Endothelial cell of umbilical vein (primary cell): Measurements from ENCODE around the gene MAN2C1. TPM values are rescaled to one million over a fixed set of nuclear protein-coding genes. Genes with fewer than 3 reads are reported as not detected.

Source experiments
- BruUV-seq: library from RNA; stranded (reverse); fragments of 400-500 nt; replicated peaks from 2 replicates; lab custom pipeline; 2021; lab: Mats Ljungman, UMichigan
- CTCF ChIA-PET: fragments of 300-600, 350-600 bp; sonication (Branson Sonifier 250); formaldehyde crosslinking; loops from one replicate; lab custom pipeline; 2021; ENCODE audit warnings: antibody characterized with exemption, inconsistent platforms; lab: Charles Lee
- POLR2A ChIA-PET: fragments of 300-600, 350-600 bp; sonication (Branson Sonifier 250); formaldehyde crosslinking; loops from one replicate; lab custom pipeline; 2021; ENCODE audit warnings: antibody characterized with exemption, inconsistent platforms; lab: Charles Lee
- DNase-seq: peaks from one replicate; pipeline ENCODE4 v3.0.0-alpha.2; 2011; ENCODE audit warnings: low read depth, low spot score
- FAIRE-seq: peaks from 2 replicates; lab custom pipeline; 2011; peaks lifted over from hg19 to GRCh38; lab: Jason Lieb, UNC
- H2AFZ ChIP-seq: 2 replicates; pipeline ENCODE4 v1.6.0; 2012; ENCODE audit warnings: low read depth, low read length, control low read depth, inconsistent platforms
- H3K27ac ChIP-seq: 2 replicates; pipeline ENCODE4 v1.5.1; 2011; ENCODE audit warnings: low read depth, mild to moderate bottlenecking, control low read depth, low read length, moderate library complexity; ENCODE audit not compliant: insufficient read depth
- H3K27me3 ChIP-seq, 2 experiments: 2 replicates each; pipeline versions ENCODE4 v1.6.0 to v1.6.1; 2011; ENCODE audit warnings: low read length in 2 of 2, mixed read lengths in 1 of 2; ENCODE audit not compliant: control insufficient read depth in 2 of 2, insufficient read depth in 2 of 2
- H3K36me3 ChIP-seq, 2 experiments: 2 replicates in 1 of 2; 3 replicates in 1 of 2; pipeline ENCODE4 v1.5.1; 2011; ENCODE audit warnings: low read length in 2 of 2, mild to moderate bottlenecking in 1 of 2, moderate library complexity in 1 of 2; ENCODE audit not compliant: control insufficient read depth in 2 of 2, insufficient read depth in 2 of 2; ENCODE audit errors: extremely low read depth in 1 of 2
- H3K4me1 ChIP-seq: 3 replicates; pipeline ENCODE4 v1.5.1; 2011; ENCODE audit warnings: mild to moderate bottlenecking, low read length; ENCODE audit not compliant: control insufficient read depth, insufficient read depth; ENCODE audit errors: extremely low read depth
- H3K4me2 ChIP-seq: 2 replicates; pipeline ENCODE4 v1.6.1; 2011; ENCODE audit warnings: low read length, control low read depth, mixed read lengths; ENCODE audit not compliant: insufficient read depth
- H3K4me3 ChIP-seq, 3 experiments: fragments of 200-600 bp in 1 of 3; sonication (generic), shearing (Covaris generic) in 1 of 3; replicated peaks in 1 of 3; 2 replicates each; pipeline ENCODE4 v1.5.1; 2011 to 2016; ENCODE audit warnings: control low read depth in 3 of 3, low read length in 3 of 3, mild to moderate bottlenecking in 2 of 3, inconsistent platforms in 1 of 3, low read depth in 1 of 3, moderate library complexity in 1 of 3; ENCODE audit not compliant: insufficient read depth in 1 of 3
- H3K79me2 ChIP-seq: 2 replicates; pipeline ENCODE4 v1.6.0; 2012; ENCODE audit warnings: low read length, inconsistent platforms; ENCODE audit not compliant: control insufficient read depth, insufficient read depth
- H3K9ac ChIP-seq: replicated peaks from 2 replicates; pipeline ENCODE3; 2011; ENCODE audit warnings: low read length, control low read depth; ENCODE audit not compliant: insufficient read depth; ENCODE audit errors: extremely low read depth
- H3K9me1 ChIP-seq: replicated peaks from 3 replicates; pipeline ENCODE4 v1.6.0; 2011; ENCODE audit warnings: mild to moderate bottlenecking, low read length; ENCODE audit not compliant: control insufficient read depth, insufficient read depth; ENCODE audit errors: extremely low read depth
- H3K9me3 ChIP-seq: replicated peaks from 2 replicates; pipeline ENCODE4 v1.5.1; 2012; ENCODE audit warnings: low read length, inconsistent platforms; ENCODE audit not compliant: control insufficient read depth, insufficient read depth
- H4K20me1 ChIP-seq: replicated peaks from 2 replicates; pipeline ENCODE3; 2011; ENCODE audit warnings: mild to moderate bottlenecking, low read length; ENCODE audit not compliant: control insufficient read depth, insufficient read depth; ENCODE audit errors: extremely low read depth
- EZH2 ChIP-seq: IDR thresholded peaks from 2 replicates; pipeline ENCODE4 v1.6.1; 2012; ENCODE audit warnings: borderline replicate concordance, low read depth, mild to moderate bottlenecking, moderate library complexity, low read length, inconsistent platforms; ENCODE audit not compliant: severe bottlenecking
- FOS ChIP-seq: IDR thresholded peaks from 2 replicates; pipeline ENCODE4 v1.6.1; 2011; ENCODE audit warnings: mild to moderate bottlenecking, low read length, moderate library complexity, borderline replicate concordance; ENCODE audit not compliant: insufficient read depth
- GATA2 ChIP-seq: IDR thresholded peaks from 2 replicates; pipeline ENCODE4 v1.7.0; 2011; ENCODE audit warnings: low read depth, mild to moderate bottlenecking, moderate library complexity, mixed read lengths, low read length; ENCODE audit not compliant: insufficient read length, insufficient read depth
- JUN ChIP-seq: IDR thresholded peaks from 2 replicates; pipeline ENCODE4 v1.6.1; 2011; ENCODE audit warnings: borderline replicate concordance, low read depth; ENCODE audit not compliant: insufficient read length, insufficient read depth
- MYC ChIP-seq: IDR thresholded peaks from one replicate; pipeline ENCODE4 v1.6.1; 2011; ENCODE audit warnings: mild to moderate bottlenecking, low read depth, low read length
- POLR2A ChIP-seq: IDR thresholded peaks from 2 replicates; pipeline ENCODE4 v1.6.1; 2012; ENCODE audit warnings: low read depth, mild to moderate bottlenecking, control low read depth, low read length
- POLR2AphosphoS5 ChIP-seq: IDR thresholded peaks from 2 replicates; pipeline ENCODE4 v1.6.1; 2012; ENCODE audit warnings: low read depth, mild to moderate bottlenecking, control low read depth, low read length, moderate library complexity; ENCODE audit not compliant: insufficient read depth
- dilution Hi-C: fragments of 300-500 bp; cut with MboI; formaldehyde crosslinking; loops from one replicate; pipeline ENCODE4 v1.15.0; 2019; ENCODE audit warnings: low sequenced_read_pairs; ENCODE audit not compliant: extremely low pct_ligation_motif_present
- intact Hi-C: fragments of 100-400 bp; cut with micrococcal nuclease; formaldehyde crosslinking; loops from one replicate; pipeline ENCODE4 v1.10.0; 2022
- polyA plus RNA-seq, 4 experiments: library from polyadenylated mRNA; depleted of rRNA in 3 of 4; stranded (reverse) in 3 of 4; unstranded in 1 of 4; fragments of >200 nt; gene quantifications; 2 replicates each; pipeline versions ENCODE4 v1.2.1 to v1.2.3, GENCODE V29; 2011 to 2012; ENCODE audit warnings: missing spikeins in 1 of 4
- total RNA-seq: library from RNA; stranded (reverse); gene quantifications from 2 replicates; pipeline ENCODE4 v1.2.3, GENCODE V29; 2021
- TF ChIP-seq, protein P1 (sequence below), 2 donors: IDR thresholded peaks; 1 replicate in 1 of 2; 2 replicates in 1 of 2; pipeline ENCODE4 v1.5.1; 2011; ENCODE audit warnings: low read length in 2 of 2, mild to moderate bottlenecking in 2 of 2, moderate library complexity in 2 of 2, control low read depth in 1 of 2, inconsistent platforms in 1 of 2, low read depth in 1 of 2; ENCODE audit not compliant: insufficient read depth in 1 of 2; ENCODE audit errors: extremely low read depth in 1 of 2
- TF ChIP-seq, protein P2 (sequence below): IDR thresholded peaks from 2 replicates; pipeline ENCODE4 v1.6.1; 2011; ENCODE audit not compliant: insufficient read depth, insufficient read length

The MAN2C1 gene
- total and polyA plus RNA-seq, 2 donors (not counting 3 experiments of a cell fraction or from before 2014, with no cell fraction given) = 198 to 248 TPM

DNA sequence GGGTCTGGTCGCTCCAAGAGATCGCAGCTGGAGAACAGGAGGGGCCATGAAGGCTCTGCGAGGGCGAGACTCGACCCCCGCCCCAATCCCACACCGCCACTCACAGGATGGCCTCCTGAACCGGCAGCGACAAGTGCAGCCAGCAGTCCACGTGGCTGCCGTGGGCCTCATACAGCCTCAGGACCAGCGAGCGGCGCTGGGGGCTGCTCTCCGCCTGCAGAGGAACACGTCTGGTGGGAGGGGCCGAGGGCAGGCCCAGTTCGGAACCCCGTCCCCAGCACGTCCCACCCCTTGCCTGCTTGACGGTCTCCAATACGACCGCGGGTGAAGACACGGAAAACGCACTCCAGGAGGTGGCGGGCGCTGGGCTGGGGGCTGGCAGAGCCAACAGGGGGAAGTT, 12.4 kb downstream of the MAN2C1 start:
- Histone ChIP-seq H3K4me2 (no peak overlapping the region), H2AFZ (no peak overlapping the region), H4K20me1 (no peaks in the 10 kb centered on the region), H3K4me3 (no peak overlapping the region), H3K4me1 (no peaks in the 10 kb centered on the region), H3K36me3 (peaks cover 4 to 37% of the 10 kb centered on the region in 2 experiments), H3K27ac (no peak overlapping the region), H3K79me2 (no peaks in the 10 kb centered on the region), H3K27me3 (no peaks in the 10 kb centered on the region), H3K9me3 (no peaks in the 10 kb centered on the region), H3K9me1 (no peaks in the 10 kb centered on the region), H3K9ac (no peak overlapping the region)
- intact Hi-C loops = no loop called here
- POLR2A ChIA-PET = no interaction called here
- DNase-seq (no peak), FAIRE-seq (no peak)
- BruUV-seq = TSS peak; percentile 21
- TF ChIP-seq MYC (no peak), GATA2 (no peak), POLR2AphosphoS5 (no peak), POLR2A (no peak), JUN (no peak), FOS (no peak), EZH2 (no peak)
- TF ChIP-seq, protein P1, sequence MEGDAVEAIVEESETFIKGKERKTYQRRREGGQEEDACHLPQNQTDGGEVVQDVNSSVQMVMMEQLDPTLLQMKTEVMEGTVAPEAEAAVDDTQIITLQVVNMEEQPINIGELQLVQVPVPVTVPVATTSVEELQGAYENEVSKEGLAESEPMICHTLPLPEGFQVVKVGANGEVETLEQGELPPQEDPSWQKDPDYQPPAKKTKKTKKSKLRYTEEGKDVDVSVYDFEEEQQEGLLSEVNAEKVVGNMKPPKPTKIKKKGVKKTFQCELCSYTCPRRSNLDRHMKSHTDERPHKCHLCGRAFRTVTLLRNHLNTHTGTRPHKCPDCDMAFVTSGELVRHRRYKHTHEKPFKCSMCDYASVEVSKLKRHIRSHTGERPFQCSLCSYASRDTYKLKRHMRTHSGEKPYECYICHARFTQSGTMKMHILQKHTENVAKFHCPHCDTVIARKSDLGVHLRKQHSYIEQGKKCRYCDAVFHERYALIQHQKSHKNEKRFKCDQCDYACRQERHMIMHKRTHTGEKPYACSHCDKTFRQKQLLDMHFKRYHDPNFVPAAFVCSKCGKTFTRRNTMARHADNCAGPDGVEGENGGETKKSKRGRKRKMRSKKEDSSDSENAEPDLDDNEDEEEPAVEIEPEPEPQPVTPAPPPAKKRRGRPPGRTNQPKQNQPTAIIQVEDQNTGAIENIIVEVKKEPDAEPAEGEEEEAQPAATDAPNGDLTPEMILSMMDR (IDR thresholded peaks at IDR 0.05; ENCODE audit: extremely low read depth in 1 of 2, insufficient read depth in 1 of 2, low read depth in 1 of 2, low read length in 2 of 2) = no peak
- TF ChIP-seq, protein P2, sequence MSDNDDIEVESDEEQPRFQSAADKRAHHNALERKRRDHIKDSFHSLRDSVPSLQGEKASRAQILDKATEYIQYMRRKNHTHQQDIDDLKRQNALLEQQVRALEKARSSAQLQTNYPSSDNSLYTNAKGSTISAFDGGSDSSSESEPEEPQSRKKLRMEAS = no peak
- CTCF ChIA-PET = interaction anchor here (0.6 to 1.6 kb wide), 2 partner anchors 12 to 868 kb away, joined by 3 to 7 read pairs; partner anchors contain the start of gene MAN2C1
- dilution Hi-C loops = no loop called here
